Central memory CD8-positive, alpha-beta T cell (primary cell): ENCODE data around the gene RANBP1.
A peak's percentile ranks its signal among the peaks of the same experiment; 100 is the strongest.

Experiments used
- ATAC-seq: fragments of 150-1000 bp; cut with Tn5 transposase; replicated peaks from 2 replicates; pipeline ENCODE4 v1.10.0; 2022; ENCODE audit warnings: mild to moderate bottlenecking, moderate FRiP score, moderate number of reproducible peaks; ENCODE audit not compliant: poor library complexity, severe bottlenecking; ENCODE audit errors: extremely low read depth
- DNase-seq, 2 donors: peaks; one replicate each; pipeline ENCODE4 v3.0.0; 2021; ENCODE audit warnings: low spot score in 2 of 2
- H3K27ac Mint-ChIP-seq: one replicate; pipeline ENCODE4 v1.8.0; 2022; ENCODE audit warnings: low read depth, mild to moderate bottlenecking, moderate library complexity, mixed read lengths
- H3K27me3 Mint-ChIP-seq: one replicate; pipeline ENCODE4 v1.8.0; 2022; ENCODE audit warnings: mixed read lengths
- H3K36me3 Mint-ChIP-seq: one replicate; pipeline ENCODE4 v1.8.0; 2022; ENCODE audit warnings: mild to moderate bottlenecking, moderate library complexity, mixed read lengths; ENCODE audit not compliant: insufficient read depth
- H3K4me1 Mint-ChIP-seq: one replicate; pipeline ENCODE4 v1.8.0; 2022; ENCODE audit warnings: mixed read lengths
- H3K4me3 Mint-ChIP-seq: one replicate; pipeline ENCODE4 v1.8.0; 2022; ENCODE audit warnings: mild to moderate bottlenecking, moderate library complexity, mixed read lengths
- H3K9me3 Mint-ChIP-seq: one replicate; pipeline ENCODE4 v1.8.0; 2022; ENCODE audit warnings: mixed read lengths

The RANBP1 gene

GRCh38 chr22:20165913-20166312 is 50.0 kb downstream of the RANBP1 start:
- H3K4me3 Mint-ChIP-seq, result no peak overlapping the region
- DNase-seq (no peak), ATAC-seq (no peak)
- H3K4me1 Mint-ChIP-seq, result peaks cover 6% of the 10 kb centered on the region
- peaks cover 7% of the 10 kb centered on the region for H3K9me3 Mint-ChIP-seq
- peaks cover 7% of the 10 kb centered on the region for H3K36me3 Mint-ChIP-seq
- peaks cover 9% of the 10 kb centered on the region for H3K27me3 Mint-ChIP-seq
- no peak overlapping the region for H3K27ac Mint-ChIP-seq

DNA sequence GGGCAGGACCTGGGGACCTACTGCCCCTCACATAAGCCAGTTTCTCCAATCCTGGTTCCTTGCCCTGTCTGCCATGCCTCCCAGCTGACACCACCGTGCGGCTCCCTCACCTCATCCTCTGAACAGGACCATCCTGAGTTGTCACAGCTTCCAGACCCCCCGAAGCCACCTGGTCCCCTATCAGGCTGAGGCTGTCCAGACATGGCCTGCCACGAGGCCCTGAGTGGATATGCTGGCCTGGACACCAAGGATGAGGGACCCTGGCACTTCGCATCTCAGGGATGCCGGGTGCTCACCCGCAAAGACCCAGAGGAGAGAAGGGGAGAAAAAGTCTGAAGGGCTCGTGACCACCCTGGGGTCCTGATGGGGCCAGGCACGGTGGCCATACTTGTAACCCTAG is 50.8 kb downstream of the RANBP1 start:
- DNase-seq (no peak), ATAC-seq (no peak)
- H3K27me3 Mint-ChIP-seq, result peaks cover 10% of the 10 kb centered on the region
- peaks cover 7% of the 10 kb centered on the region for H3K9me3 Mint-ChIP-seq
- H3K4me1 Mint-ChIP-seq, result peaks cover 6% of the 10 kb centered on the region
- H3K36me3 Mint-ChIP-seq, result peaks cover 7% of the 10 kb centered on the region
- no peak overlapping the region for H3K4me3 Mint-ChIP-seq
- H3K27ac Mint-ChIP-seq, result no peak overlapping the region

- Mint-ChIP-seq H3K36me3 (peaks cover 4% of the 10 kb centered on the region), H3K9me3 (peaks cover 7% of the 10 kb centered on the region), H3K27me3 (peaks cover 10% of the 10 kb centered on the region), H3K4me3 (no peak overlapping the region), H3K27ac (no peak overlapping the region), H3K4me1 (peaks cover 6% of the 10 kb centered on the region)
- DNase-seq (no peak), ATAC-seq (no peak)
Measured at GRCh38 chr22:20167643-20168322, 51.9 kb downstream of the RANBP1 start.

DNA sequence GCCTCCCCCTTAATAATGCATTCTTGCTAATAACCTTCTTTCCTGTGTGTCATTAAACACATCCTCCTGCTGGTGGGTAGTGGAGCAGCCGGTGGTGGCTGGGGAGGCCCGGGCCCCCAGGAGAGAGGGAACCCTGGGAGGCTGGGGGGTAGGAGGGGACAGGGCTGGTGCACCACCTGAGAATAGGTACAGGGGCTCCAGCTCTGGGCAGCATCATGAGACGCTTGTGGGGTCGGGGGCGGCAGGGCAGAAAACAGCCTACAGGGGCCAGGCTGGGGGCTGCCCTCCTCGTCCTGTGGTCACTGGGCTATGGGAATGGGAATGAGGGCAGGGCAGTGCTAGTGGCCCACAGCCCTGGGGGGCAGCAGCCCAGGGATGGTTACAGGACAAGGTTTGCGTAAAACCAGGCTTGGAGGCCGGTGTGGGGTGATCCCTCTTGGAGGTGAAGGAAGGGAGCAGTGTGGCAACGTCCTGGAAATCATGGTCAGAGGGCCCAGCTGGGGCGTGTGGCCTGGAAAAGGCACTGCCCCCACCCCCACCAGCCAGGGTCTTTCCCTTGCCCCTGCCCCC is 53.4 kb downstream of the RANBP1 start:
- no peak for ATAC-seq
- H3K36me3 Mint-ChIP-seq, result peaks cover 1% of the 10 kb centered on the region
- H3K27ac Mint-ChIP-seq, result no peak overlapping the region
- no peak for DNase-seq
- H3K9me3 Mint-ChIP-seq, result peaks cover 2% of the 10 kb centered on the region
- H3K27me3 Mint-ChIP-seq, result peaks cover 10% of the 10 kb centered on the region
- H3K4me3 Mint-ChIP-seq, result no peak overlapping the region
- peaks cover 2% of the 10 kb centered on the region for H3K4me1 Mint-ChIP-seq

- peak overlapping the region; percentile 74 for H3K27ac Mint-ChIP-seq
- H3K36me3 Mint-ChIP-seq, result no peaks in the 10 kb centered on the region
- no peaks in the 10 kb centered on the region for H3K4me1 Mint-ChIP-seq
- no peak for ATAC-seq
- DNase-seq, result no peak
- peaks cover 10% of the 10 kb centered on the region for H3K27me3 Mint-ChIP-seq
- no peak overlapping the region for H3K4me3 Mint-ChIP-seq
- no peaks in the 10 kb centered on the region for H3K9me3 Mint-ChIP-seq
Measured at GRCh38 chr22:20170170-20170569, 54.3 kb downstream of the RANBP1 start.

DNA sequence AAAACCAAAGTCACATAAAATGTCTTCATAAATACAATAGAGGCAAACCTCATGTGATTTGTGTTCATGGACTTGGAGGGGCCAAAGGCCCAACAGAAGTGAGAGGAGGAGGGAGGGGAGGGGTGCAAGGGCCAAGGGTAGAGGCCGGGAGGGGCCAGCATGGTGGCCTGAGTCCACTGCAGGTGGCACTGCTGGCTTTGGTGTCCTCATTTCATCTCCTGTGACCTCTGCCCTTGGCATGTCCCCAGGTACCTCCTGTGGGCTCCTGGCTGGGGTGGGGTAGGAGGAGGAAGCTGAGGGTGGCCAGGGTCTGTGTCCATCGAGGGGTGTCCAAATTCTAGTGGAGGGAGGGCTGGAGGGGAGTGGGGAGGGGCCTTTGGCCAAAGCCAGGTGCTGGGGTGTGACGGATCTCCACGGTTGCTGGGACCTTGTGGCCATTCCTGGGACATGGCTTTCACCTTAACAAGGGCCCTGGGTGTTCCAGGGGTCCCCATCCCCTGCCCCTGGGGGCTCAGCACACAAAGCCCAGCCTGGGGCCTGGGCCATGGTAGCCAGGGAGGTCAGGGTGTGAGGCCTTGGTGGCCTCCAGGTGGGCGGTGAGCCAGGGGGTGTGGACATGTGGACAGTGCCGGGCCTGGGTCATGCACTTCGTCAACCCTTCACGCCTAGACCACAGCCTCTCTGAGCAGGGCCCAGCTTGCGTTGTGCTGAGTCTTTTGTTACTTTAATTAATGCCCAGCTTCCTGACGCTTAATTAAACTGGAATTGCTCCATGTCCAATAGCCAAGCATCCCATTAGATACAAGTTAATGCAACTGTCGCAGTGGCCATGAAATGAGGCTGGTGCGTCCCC is 55.6 kb downstream of the RANBP1 start:
- no peak overlapping the region for H3K27ac Mint-ChIP-seq
- H3K36me3 Mint-ChIP-seq, result no peaks in the 10 kb centered on the region
- H3K27me3 Mint-ChIP-seq, result peaks cover 10% of the 10 kb centered on the region
- no peaks in the 10 kb centered on the region for H3K9me3 Mint-ChIP-seq
- ATAC-seq, result no peak
- DNase-seq, result no peak
- H3K4me1 Mint-ChIP-seq, result no peaks in the 10 kb centered on the region
- no peak overlapping the region for H3K4me3 Mint-ChIP-seq

GRCh38 chr22:20172141-20172613 is 56.3 kb downstream of the RANBP1 start:
- ATAC-seq, result no peak
- no peaks in the 10 kb centered on the region for H3K4me1 Mint-ChIP-seq
- H3K4me3 Mint-ChIP-seq, result no peak overlapping the region
- H3K9me3 Mint-ChIP-seq, result no peaks in the 10 kb centered on the region
- H3K27me3 Mint-ChIP-seq, result peaks cover 10% of the 10 kb centered on the region
- H3K36me3 Mint-ChIP-seq, result no peaks in the 10 kb centered on the region
- DNase-seq, result no peak
- H3K27ac Mint-ChIP-seq, result no peak overlapping the region

DNA sequence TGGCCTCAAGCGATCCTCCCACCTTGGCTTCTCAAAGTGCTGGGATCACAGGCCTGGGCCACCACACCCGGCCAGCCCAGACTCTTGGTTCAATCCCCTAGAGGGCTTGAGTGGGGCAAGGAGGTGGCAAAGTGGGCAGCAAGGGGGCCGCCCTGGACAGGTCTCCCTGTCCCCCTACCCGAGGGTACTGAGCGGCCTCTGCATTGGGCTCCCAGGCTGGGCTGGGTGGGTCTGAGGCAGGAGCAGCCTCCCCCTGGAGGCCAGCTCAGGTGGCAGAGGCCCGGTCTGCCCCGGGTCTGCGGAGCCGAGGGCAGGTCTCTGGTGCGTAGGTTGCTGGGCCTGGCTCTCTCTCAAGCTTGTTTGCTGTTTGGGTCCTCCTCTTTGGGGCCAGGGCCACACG is 57.3 kb downstream of the RANBP1 start:
- no peaks in the 10 kb centered on the region for H3K9me3 Mint-ChIP-seq
- H3K27ac Mint-ChIP-seq, result no peak overlapping the region
- peaks cover 10% of the 10 kb centered on the region for H3K27me3 Mint-ChIP-seq
- DNase-seq (no peak), ATAC-seq (no peak)
- H3K36me3 Mint-ChIP-seq, result no peaks in the 10 kb centered on the region
- H3K4me3 Mint-ChIP-seq, result no peak overlapping the region
- no peaks in the 10 kb centered on the region for H3K4me1 Mint-ChIP-seq

DNA sequence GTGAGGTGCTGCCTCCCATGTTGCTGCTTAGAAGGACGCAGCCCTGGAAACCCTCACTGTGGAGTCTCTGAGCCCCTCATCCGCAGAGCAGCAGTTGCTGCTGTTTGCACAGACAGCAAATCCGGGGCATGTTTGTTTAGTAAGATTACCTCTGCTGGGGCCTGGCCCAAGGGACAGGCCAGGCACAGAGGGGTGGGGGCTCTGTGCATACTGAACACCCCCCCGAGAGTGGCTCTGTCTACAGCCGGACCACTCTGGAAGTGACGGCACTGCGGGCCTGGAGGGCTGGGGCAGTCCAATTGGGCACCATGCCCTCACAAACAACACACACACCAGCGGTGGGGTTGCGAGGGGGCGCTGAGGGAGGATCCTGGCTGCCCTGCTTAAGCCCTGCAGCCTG is 57.9 kb downstream of the RANBP1 start:
- H3K27me3 Mint-ChIP-seq, result peaks cover 10% of the 10 kb centered on the region
- no peaks in the 10 kb centered on the region for H3K9me3 Mint-ChIP-seq
- no peaks in the 10 kb centered on the region for H3K4me1 Mint-ChIP-seq

DNA sequence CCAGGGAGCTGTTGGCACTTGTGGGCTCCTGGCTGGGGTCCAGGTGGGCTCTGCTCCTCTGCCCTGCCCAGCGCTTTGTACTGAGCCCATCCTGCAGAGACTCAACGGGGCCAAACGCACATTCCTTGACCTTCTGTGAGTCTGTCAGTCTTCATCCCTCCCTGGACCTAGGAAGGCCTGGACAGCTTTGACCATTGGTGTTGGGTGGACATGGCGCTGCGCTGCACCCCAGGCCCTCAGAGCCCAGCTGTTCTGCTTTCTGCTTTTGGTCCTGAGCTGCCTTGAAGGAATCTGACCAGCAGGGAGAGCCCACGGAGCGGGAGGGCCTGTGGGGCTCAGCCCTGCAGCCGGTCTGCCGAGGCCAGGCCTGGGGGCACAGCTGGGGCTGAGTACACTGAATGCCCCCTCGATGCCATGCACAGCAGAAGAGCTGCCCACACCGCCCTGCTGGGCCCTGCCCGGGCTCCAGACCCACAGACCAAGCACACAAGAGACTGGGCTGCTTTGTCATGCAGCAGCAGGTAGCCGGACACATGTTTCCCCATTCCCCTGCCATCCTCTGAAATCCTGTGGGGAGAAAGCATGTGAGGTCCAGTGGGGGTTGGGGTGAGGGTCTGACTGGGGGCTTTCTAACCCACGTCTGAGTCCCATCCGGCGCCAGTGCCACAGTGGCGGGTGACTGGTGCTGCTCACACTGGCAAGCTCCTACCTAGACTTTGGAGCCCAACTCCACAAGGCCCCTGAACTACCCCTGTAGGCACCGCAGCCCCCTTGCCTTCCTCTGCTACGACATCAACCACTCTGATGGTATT is 59.1 kb downstream of the RANBP1 start:
- Mint-ChIP-seq H3K27ac (no peak overlapping the region), H3K9me3 (no peaks in the 10 kb centered on the region)
- ATAC-seq, result no peak

More for the DNA sequence above, 57.9 kb downstream of the RANBP1 start:
- Mint-ChIP-seq H3K4me3 (no peak overlapping the region), H3K36me3 (no peaks in the 10 kb centered on the region), H3K27ac (no peak overlapping the region)
- DNase-seq, result no peak
- no peak for ATAC-seq

GRCh38 chr22:20175597-20175900 is 59.6 kb downstream of the RANBP1 start:
- DNase-seq (no peak), ATAC-seq (no peak)
- Mint-ChIP-seq H3K9me3 (no peaks in the 10 kb centered on the region), H3K4me1 (no peaks in the 10 kb centered on the region), H3K27ac (no peak overlapping the region), H3K27me3 (peaks cover 4% of the 10 kb centered on the region), H3K4me3 (no peak overlapping the region), H3K36me3 (no peaks in the 10 kb centered on the region)

More for the DNA sequence above, 59.1 kb downstream of the RANBP1 start:
- Mint-ChIP-seq H3K27me3 (peaks cover 10% of the 10 kb centered on the region), H3K4me3 (no peak overlapping the region), H3K4me1 (no peaks in the 10 kb centered on the region), H3K36me3 (no peaks in the 10 kb centered on the region)
- no peak for DNase-seq

DNA sequence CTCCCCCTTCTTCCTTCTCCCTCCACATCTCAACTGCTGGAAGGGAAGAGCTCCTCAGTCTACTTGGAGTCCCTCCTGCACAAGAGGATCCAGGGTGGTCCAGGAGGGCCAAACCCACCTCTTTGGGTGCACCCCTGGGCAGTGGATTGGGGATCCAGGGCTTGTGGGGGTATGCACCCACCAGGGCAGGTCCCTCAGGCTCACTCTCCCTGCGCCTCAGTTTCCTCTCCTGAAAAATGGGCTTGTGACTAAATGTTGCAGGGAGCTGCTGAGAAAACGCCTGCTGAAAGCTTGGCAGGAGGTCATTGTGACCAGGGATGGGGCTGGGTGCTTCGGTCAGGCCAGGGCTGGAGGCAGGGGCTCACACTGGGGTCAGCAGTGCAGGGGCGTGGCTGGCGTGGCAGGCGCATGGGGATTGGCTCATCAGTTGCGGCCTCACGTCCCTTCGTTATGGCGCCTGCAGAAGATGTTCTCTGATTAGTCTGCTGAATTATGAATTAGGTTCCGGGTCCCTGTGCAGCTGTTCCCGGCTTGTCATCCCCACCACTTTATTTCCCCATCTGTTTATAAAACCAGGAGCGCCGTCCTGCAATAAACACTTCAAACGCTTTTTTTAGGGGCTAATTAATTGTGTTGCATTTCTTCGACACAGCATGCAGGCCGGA is 60.6 kb downstream of the RANBP1 start:
- no peak for DNase-seq
- no peak overlapping the region for H3K27ac Mint-ChIP-seq
- no peaks in the 10 kb centered on the region for H3K4me1 Mint-ChIP-seq
- H3K9me3 Mint-ChIP-seq, result no peaks in the 10 kb centered on the region
- H3K27me3 Mint-ChIP-seq, result no peaks in the 10 kb centered on the region
- H3K36me3 Mint-ChIP-seq, result no peaks in the 10 kb centered on the region
- ATAC-seq, result no peak
- no peak overlapping the region for H3K4me3 Mint-ChIP-seq
